HG03432 (cell line): ENCODE results near the gene C20orf96.

Experiments
- ATAC-seq: cut with Tn5 transposase; IDR thresholded peaks from one replicate; pipeline ENCODE4 v1.9.1; 2021; ENCODE audit warnings: mild to moderate bottlenecking, moderate library complexity; ENCODE audit not compliant: unreplicated experiment

C20orf96 gene

GRCh38 chr20:312067-312466 lies 21.5 kb upstream of the C20orf96 start:
- ATAC-seq: no peak

GRCh38 chr20:311609-312008 lies 21.1 kb upstream of the C20orf96 start:
- ATAC-seq: no peak

GRCh38 chr20:310645-311044 lies 20.1 kb upstream of the C20orf96 start:
- no peak for ATAC-seq

GRCh38 chr20:309841-310644 lies 19.5 kb upstream of the C20orf96 start:
- peak; percentile 99 for ATAC-seq

GRCh38 chr20:309306-309840 lies 18.8 kb upstream of the C20orf96 start:
- ATAC-seq: no peak

- no peak for ATAC-seq
Observed at GRCh38 chr20:308427-309038, 18.0 kb upstream of the C20orf96 start.

GRCh38 chr20:305745-306144 lies 15.2 kb upstream of the C20orf96 start:
- ATAC-seq: no peak

- ATAC-seq: no peak
Observed at GRCh38 chr20:301886-302848, 11.6 kb upstream of the C20orf96 start.

GRCh38 chr20:300345-300990 lies 9.9 kb upstream of the C20orf96 start:
- ATAC-seq: no peak

GRCh38 chr20:298776-299391 lies 8.3 kb upstream of the C20orf96 start:
- ATAC-seq: no peak

- peak; percentile 28 for ATAC-seq
Observed at GRCh38 chr20:297925-298775, 7.6 kb upstream of the C20orf96 start.

- peak; percentile 83 for ATAC-seq
Observed at GRCh38 chr20:297098-297924, 6.8 kb upstream of the C20orf96 start, which contains the start of gene ZCCHC3. Gene ZCCHC3, plus strand, starts transcription at chr20:297570. Its CDS starts 17 bp downstream, at chr20:297587.

- no peak for ATAC-seq
Observed at GRCh38 chr20:295804-296203, 5.3 kb upstream of the C20orf96 start.

GRCh38 chr20:294602-295001 lies 4.1 kb upstream of the C20orf96 start:
- no peak for ATAC-seq

- ATAC-seq: no peak
Observed at GRCh38 chr20:289693-290083, 862 bp downstream of the C20orf96 start.

GRCh38 chr20:288956-289692 lies 1.4 kb downstream of the C20orf96 start:
- ATAC-seq: no peak

- ATAC-seq: no peak
Observed at GRCh38 chr20:286508-286907, 4.0 kb downstream of the C20orf96 start.

- ATAC-seq: no peak
Observed at GRCh38 chr20:284172-284571, 6.4 kb downstream of the C20orf96 start.
